Liver (tissue), 3 donors: ENCODE results near the gene DMD.
"Not testable (repeated sequence)": the region's sequence is repeated elsewhere in the genome, so short reads cannot be mapped to it uniquely, and the experiment has no call there.

Experiments used
- GABPA ChIP-seq, 2 donors: IDR thresholded peaks in 1 of 2; conservative IDR thresholded peaks in 1 of 2; 2 replicates each; pipeline ENCODE4 v1.6.1; 2016; ENCODE audit warnings: antibody characterized with exemption in 2 of 2, mild to moderate bottlenecking in 1 of 2, moderate library complexity in 1 of 2
- JUND ChIP-seq, 2 donors: IDR thresholded peaks; 2 replicates each; pipeline ENCODE4 v1.6.1; 2016; ENCODE audit warnings: antibody characterized with exemption in 2 of 2
- RAD21 ChIP-seq, 2 donors: IDR thresholded peaks; 2 replicates each; pipeline ENCODE4 v1.6.1; 2016; ENCODE audit warnings: antibody characterized with exemption in 2 of 2, mild to moderate bottlenecking in 2 of 2
- TAF1 ChIP-seq: conservative IDR thresholded peaks from 2 replicates; pipeline ENCODE4 v1.6.1; 2016; ENCODE audit warnings: antibody characterized with exemption, mild to moderate bottlenecking
- TF ChIP-seq, protein P1 (sequence below): IDR thresholded peaks from 2 replicates; pipeline ENCODE4 v1.6.1; 2016; ENCODE audit warnings: antibody characterized with exemption, mild to moderate bottlenecking
- TF ChIP-seq, protein P2 (sequence below): fragments of 150-350 bp; IDR thresholded peaks from 2 replicates; pipeline ENCODE4 v1.5.1; 2017; ENCODE audit warnings: improper control_type of control experiment, low read depth, low read length; ENCODE audit not compliant: missing input control
- TF ChIP-seq, protein P3 (sequence below): IDR thresholded peaks from 2 replicates; pipeline ENCODE4 v1.6.1; 2016; ENCODE audit warnings: antibody characterized with exemption
- donor health status: healthy.
- donor health status: healthy.

DNA sequence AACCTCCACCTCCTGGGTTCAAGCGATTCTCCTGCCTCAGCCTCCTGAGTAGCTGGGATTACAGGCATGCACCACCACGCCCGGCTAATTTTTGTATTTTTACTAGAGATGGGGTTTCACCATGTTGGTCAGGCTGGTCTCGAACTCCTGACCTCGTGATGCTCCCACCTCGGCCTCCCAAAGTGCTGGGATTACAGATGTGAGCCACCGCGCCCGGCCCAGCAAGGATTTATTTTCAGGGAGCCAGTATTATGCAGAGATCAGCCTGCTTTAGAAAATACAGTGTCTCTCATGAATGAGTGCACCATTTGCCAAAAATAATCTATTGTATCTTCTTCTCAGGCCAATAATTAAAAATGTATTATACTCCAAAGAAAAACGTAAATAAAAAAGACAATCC lies 26.5 kb downstream of the DMD start:
- TF ChIP-seq, protein P1, sequence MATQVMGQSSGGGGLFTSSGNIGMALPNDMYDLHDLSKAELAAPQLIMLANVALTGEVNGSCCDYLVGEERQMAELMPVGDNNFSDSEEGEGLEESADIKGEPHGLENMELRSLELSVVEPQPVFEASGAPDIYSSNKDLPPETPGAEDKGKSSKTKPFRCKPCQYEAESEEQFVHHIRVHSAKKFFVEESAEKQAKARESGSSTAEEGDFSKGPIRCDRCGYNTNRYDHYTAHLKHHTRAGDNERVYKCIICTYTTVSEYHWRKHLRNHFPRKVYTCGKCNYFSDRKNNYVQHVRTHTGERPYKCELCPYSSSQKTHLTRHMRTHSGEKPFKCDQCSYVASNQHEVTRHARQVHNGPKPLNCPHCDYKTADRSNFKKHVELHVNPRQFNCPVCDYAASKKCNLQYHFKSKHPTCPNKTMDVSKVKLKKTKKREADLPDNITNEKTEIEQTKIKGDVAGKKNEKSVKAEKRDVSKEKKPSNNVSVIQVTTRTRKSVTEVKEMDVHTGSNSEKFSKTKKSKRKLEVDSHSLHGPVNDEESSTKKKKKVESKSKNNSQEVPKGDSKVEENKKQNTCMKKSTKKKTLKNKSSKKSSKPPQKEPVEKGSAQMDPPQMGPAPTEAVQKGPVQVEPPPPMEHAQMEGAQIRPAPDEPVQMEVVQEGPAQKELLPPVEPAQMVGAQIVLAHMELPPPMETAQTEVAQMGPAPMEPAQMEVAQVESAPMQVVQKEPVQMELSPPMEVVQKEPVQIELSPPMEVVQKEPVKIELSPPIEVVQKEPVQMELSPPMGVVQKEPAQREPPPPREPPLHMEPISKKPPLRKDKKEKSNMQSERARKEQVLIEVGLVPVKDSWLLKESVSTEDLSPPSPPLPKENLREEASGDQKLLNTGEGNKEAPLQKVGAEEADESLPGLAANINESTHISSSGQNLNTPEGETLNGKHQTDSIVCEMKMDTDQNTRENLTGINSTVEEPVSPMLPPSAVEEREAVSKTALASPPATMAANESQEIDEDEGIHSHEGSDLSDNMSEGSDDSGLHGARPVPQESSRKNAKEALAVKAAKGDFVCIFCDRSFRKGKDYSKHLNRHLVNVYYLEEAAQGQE: not testable (repeated sequence)
- TF ChIP-seq, protein P2, sequence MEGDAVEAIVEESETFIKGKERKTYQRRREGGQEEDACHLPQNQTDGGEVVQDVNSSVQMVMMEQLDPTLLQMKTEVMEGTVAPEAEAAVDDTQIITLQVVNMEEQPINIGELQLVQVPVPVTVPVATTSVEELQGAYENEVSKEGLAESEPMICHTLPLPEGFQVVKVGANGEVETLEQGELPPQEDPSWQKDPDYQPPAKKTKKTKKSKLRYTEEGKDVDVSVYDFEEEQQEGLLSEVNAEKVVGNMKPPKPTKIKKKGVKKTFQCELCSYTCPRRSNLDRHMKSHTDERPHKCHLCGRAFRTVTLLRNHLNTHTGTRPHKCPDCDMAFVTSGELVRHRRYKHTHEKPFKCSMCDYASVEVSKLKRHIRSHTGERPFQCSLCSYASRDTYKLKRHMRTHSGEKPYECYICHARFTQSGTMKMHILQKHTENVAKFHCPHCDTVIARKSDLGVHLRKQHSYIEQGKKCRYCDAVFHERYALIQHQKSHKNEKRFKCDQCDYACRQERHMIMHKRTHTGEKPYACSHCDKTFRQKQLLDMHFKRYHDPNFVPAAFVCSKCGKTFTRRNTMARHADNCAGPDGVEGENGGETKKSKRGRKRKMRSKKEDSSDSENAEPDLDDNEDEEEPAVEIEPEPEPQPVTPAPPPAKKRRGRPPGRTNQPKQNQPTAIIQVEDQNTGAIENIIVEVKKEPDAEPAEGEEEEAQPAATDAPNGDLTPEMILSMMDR: not testable (repeated sequence)
- TF ChIP-seq RAD21 (IDR thresholded peaks at IDR 0.05); TAF1; JUND (IDR thresholded peaks at IDR 0.05); GABPA (IDR thresholded peaks at IDR 0.05 in 1 of 2, conservative IDR thresholded peaks at IDR 0.05 in 1 of 2): not testable (repeated sequence)
- TF ChIP-seq, protein P3, sequence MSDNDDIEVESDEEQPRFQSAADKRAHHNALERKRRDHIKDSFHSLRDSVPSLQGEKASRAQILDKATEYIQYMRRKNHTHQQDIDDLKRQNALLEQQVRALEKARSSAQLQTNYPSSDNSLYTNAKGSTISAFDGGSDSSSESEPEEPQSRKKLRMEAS: not testable (repeated sequence)
